Smooth muscle cell (in vitro differentiated cells): ENCODE results near the gene CTIF. TPM values are rescaled to one million over a fixed set of nuclear protein-coding genes. Genes with fewer than 3 reads are reported as not detected.

Source experiments
- DNase-seq: peaks from one replicate; lab custom pipeline; 2025; ENCODE audit not compliant: unreplicated experiment; lab: John Stamatoyannopoulos, UW
- H2AFZ ChIP-seq: fragments of 200-600 bp; sonication (generic); 2 replicates; pipeline ENCODE4 v1.6.0; 2016; ENCODE audit warnings: antibody characterized with exemption, low read depth, mild to moderate bottlenecking
- H3F3A ChIP-seq: fragments of 200-600 bp; sonication (generic); 2 replicates; pipeline ENCODE4 v1.6.0; 2017; ENCODE audit warnings: antibody characterized with exemption, low read depth
- H3K27ac ChIP-seq: fragments of 200-600 bp; sonication (generic); 2 replicates; pipeline ENCODE4 v1.5.1; 2016; ENCODE audit warnings: low read depth, mild to moderate bottlenecking
- H3K27me3 ChIP-seq: fragments of 200-600 bp; sonication (generic); 2 replicates; pipeline ENCODE4 v1.6.1; 2016; ENCODE audit warnings: low read depth, mild to moderate bottlenecking
- H3K36me3 ChIP-seq: fragments of 200-600 bp; sonication (generic); 2 replicates; pipeline ENCODE4 v1.5.1; 2016; ENCODE audit warnings: low read depth
- H3K4me1 ChIP-seq: fragments of 200-600 bp; sonication (generic); 2 replicates; pipeline ENCODE4 v1.5.1; 2016; ENCODE audit warnings: low read depth
- H3K4me2 ChIP-seq: fragments of 200-600 bp; sonication (generic); 2 replicates; pipeline ENCODE4 v1.6.0; 2016; ENCODE audit warnings: mild to moderate bottlenecking
- H3K4me3 ChIP-seq: fragments of 200-600 bp; sonication (generic); 2 replicates; pipeline ENCODE4 v1.5.1; 2016; ENCODE audit warnings: mild to moderate bottlenecking
- H3K79me2 ChIP-seq: fragments of 200-600 bp; sonication (generic); 2 replicates; pipeline ENCODE4 v1.6.0; 2016; ENCODE audit warnings: low read depth, mild to moderate bottlenecking
- H3K9ac ChIP-seq: fragments of 200-600 bp; sonication (generic); 2 replicates; pipeline ENCODE4 v1.6.0; 2016; ENCODE audit warnings: low read depth
- H3K9me3 ChIP-seq: fragments of 200-600 bp; sonication (generic); replicated peaks from 2 replicates; pipeline ENCODE4 v1.5.1; 2016; ENCODE audit warnings: low read depth
- H4K20me1 ChIP-seq: fragments of 200-600 bp; sonication (generic); 2 replicates; pipeline ENCODE4 v1.6.0; 2016; ENCODE audit warnings: low read depth
- CTCF ChIP-seq: fragments of 200-600 bp; sonication (generic); IDR thresholded peaks from 2 replicates; pipeline ENCODE4 v1.5.1; 2017; ENCODE audit warnings: borderline replicate concordance, mild to moderate bottlenecking, antibody characterized with exemption; ENCODE audit not compliant: insufficient read depth, poor library complexity, severe bottlenecking
- WGBS: methylation state at CpG from one replicate; pipeline ENCODE4 v1.1.7; 2016; ENCODE audit warnings: low lambda C conversion rate; 5-methylcytosine and 5-hydroxymethylcytosine counted together
- polyA plus RNA-seq: library from polyadenylated mRNA; unstranded; fragments of >200 nt; fragmentation: Nextera tagmentation; extraction: Ambion mirVana; gene quantifications from 2 replicates; pipeline ENCODE4 v1.2.1, GENCODE V29; 2016
- total RNA-seq: library from RNA; depleted of rRNA; stranded (reverse); fragments of >200 nt; gene quantifications from 2 replicates; pipeline ENCODE4 v1.2.3, GENCODE V29; 2014

The CTIF gene
- total and polyA plus RNA-seq, 2 experiments from 2014 or later = 22.2 to 25.3 TPM

GRCh38 chr18:48803951-48804855, 265.4 kb downstream of the CTIF start:
- Histone ChIP-seq H3K36me3 (no peaks in the 10 kb centered on the region), H4K20me1 (no peaks in the 10 kb centered on the region), H3K4me3 (no peak overlapping the region), H3K27me3 (no peaks in the 10 kb centered on the region), H3K4me1 (peaks cover 4% of the 10 kb centered on the region), H3K9ac (no peak overlapping the region), H2AFZ (no peak overlapping the region), H3K27ac (no peak overlapping the region), H3K79me2 (peaks cover 6% of the 10 kb centered on the region), H3K4me2 (no peak overlapping the region), H3F3A (peaks cover 16% of the 10 kb centered on the region), H3K9me3 (no peaks in the 10 kb centered on the region)
- TF ChIP-seq CTCF = no peak
- WGBS = 91% methylated on average over 10 of the region's 11 CpGs
- no peak for DNase-seq

GRCh38 chr18:48804856-48805610, 266.2 kb downstream of the CTIF start:
- H4K20me1 ChIP-seq = no peaks in the 10 kb centered on the region
- no peaks in the 10 kb centered on the region for H3K9me3 ChIP-seq
- DNase-seq = no peak
- no peak overlapping the region for H3K4me3 ChIP-seq
- no peak overlapping the region for H2AFZ ChIP-seq
- WGBS = 95% methylated on average over 11 of the region's 11 CpGs
- H3K36me3 ChIP-seq = no peaks in the 10 kb centered on the region
- no peak for TF ChIP-seq CTCF
- H3K4me2 ChIP-seq = no peak overlapping the region
- peaks cover 4% of the 10 kb centered on the region for H3K4me1 ChIP-seq
- peak overlapping the region; percentile 90 for H3K27ac ChIP-seq
- no peak overlapping the region for H3K9ac ChIP-seq
- H3F3A ChIP-seq = peaks cover 16% of the 10 kb centered on the region
- H3K79me2 ChIP-seq = peaks cover 14% of the 10 kb centered on the region
- no peaks in the 10 kb centered on the region for H3K27me3 ChIP-seq

- H2AFZ ChIP-seq = no peak overlapping the region
- no peak for DNase-seq
- H3K27me3 ChIP-seq = no peaks in the 10 kb centered on the region
- peak overlapping the region; percentile 90 for H3K27ac ChIP-seq
- no peak overlapping the region for H3K4me3 ChIP-seq
- TF ChIP-seq CTCF = no peak
- no peaks in the 10 kb centered on the region for H3K36me3 ChIP-seq
- no peaks in the 10 kb centered on the region for H3K9me3 ChIP-seq
- no peaks in the 10 kb centered on the region for H4K20me1 ChIP-seq
- peaks cover 11% of the 10 kb centered on the region for H3K4me1 ChIP-seq
- H3K79me2 ChIP-seq = peaks cover 21% of the 10 kb centered on the region
- peak overlapping the region; percentile 32 for H3K9ac ChIP-seq
- 85% methylated on average over 10 of the region's 10 CpGs for WGBS
- peaks cover 16% of the 10 kb centered on the region for H3F3A ChIP-seq
- peak overlapping the region; percentile 41 for H3K4me2 ChIP-seq
Observed at GRCh38 chr18:48805826-48806535, 267.1 kb downstream of the CTIF start.
